ENCODE results near the gene GOT1.

The GOT1 gene

DNA sequence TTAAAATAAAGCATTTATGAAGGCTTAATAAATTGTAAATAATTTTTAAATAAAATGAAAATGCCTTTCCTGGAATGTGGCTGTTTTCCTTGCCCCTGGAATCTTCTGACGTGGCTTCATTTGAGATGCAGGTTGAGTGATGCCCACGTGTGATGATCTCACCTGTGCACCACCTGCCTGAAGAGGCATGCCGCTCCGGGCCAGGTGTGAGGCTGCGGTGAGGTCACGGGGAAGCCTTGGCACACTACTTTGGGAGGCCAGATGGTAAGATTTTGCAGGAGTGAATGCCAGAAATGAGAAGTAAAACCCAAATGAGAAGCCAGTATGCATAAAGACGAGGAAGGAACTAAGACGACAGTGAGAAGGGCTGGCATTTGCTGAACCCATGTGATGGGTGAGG lies 36.2 kb downstream of the GOT1 start:
- DNase-seq = no peak

DNA sequence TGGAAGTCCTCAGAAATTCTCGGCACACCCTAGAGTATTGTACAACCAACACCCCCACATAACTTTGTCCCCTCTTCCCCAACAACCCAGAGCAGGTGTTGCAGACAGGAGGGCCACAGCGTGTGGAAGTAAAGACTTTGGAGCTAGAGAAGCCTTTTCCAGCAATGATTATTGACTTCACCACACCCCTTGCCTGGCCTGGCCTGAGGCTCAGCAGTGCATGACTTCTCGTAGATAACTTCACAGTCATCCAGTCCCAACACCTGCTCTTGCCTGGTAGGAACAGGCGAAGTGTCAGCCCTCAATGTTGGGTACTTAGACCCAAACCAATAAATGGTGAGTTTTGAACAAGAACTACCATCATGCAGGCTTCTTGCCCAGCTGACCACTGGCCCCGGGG lies 36.7 kb downstream of the GOT1 start:
- no peak for DNase-seq

DNA sequence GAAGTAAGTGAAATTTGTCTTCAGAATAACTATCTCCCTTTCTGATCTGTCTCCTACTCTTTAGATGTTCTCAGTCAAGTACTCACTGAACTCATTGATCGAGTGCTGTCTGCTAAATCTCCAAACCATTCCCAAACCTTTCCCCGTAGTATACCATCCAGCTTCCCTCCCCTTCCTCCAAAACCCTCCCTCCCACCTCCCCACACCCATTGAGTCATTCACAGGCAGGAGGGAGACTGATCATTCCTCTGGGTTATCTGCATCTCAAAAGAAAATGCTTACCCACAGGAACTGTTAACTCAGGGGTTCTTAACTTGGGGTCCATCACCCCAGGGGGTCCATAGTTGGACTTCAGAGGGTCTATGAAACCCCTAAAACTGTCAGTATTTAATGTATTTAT lies 37.4 kb downstream of the GOT1 start:
- no peak for DNase-seq

DNA sequence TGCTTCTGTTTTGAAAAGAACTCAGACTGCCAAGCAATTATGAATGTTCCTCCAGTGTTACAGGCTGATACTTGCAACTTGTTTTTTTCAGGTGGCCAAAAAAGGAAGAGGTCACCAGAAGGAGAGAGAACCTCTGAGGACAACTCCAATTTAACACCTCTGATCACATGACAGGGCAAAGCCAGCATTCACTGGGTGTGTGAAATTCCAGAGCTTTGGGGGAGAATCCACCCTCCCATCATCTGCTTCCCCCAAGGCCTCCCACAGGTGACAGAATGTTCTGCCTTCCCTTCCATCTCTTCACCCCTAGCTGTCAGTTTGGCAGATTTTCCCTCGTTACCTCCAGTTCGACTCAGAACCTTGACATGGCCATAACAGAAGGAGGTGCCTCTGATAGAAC lies 39.1 kb downstream of the GOT1 start:
- no peak for DNase-seq

DNA sequence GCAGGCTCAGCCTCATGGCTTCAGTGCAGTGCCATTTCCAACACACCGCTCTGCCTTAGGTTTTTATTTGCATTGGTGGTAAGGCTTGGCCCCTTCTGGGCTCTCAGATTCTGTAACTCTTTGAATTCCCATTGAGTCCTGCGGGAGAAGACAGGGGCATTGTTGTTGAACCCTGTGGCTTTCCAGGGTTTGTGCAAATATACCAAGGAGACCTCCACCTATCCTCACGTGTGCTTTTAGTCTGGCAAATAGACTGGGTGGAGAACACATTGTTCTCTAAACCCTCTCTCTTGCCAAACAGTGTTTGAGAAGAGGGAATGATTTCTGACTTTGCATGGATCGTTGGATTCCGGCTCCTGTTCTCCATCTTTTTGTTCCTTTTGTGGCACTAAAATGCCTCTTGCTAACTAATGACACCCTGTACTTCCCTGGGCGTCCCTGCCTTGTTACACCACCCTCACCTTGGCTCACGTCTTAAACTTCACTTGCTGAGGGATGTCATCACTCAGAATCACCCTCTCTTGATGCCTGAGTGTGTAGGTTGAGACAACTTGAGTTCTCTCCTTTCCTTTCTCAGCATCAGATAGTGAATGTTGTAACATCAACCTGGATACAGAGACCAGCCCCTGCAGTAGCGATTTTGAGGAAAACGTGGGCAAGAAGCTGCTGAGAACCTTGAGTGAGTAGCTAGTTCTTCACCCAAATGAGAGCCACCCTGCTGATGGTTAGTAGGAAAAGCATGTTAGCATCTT lies 40.5 kb downstream of the GOT1 start:
- no peak for DNase-seq

DNA sequence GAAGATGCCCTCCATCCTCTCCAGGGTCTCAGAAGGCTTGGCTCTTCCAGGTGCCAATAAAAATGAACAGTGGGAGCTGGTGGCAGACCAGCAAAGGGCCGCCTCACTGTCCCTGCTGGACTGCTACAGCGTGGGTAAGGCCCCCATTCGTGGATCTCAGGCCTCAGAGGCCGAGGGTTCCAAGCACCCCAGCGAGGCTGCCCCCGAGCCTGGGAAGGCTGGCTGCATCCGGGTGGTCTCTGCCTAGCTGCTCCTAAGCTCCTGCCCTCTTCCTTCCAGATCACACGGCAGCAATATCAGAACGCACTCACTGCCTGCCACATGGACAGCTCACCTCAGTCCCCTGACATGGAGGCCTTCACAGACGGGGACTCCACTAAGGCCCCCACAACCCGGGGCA lies 42.9 kb downstream of the GOT1 start:
- DNase-seq = no peak

DNA sequence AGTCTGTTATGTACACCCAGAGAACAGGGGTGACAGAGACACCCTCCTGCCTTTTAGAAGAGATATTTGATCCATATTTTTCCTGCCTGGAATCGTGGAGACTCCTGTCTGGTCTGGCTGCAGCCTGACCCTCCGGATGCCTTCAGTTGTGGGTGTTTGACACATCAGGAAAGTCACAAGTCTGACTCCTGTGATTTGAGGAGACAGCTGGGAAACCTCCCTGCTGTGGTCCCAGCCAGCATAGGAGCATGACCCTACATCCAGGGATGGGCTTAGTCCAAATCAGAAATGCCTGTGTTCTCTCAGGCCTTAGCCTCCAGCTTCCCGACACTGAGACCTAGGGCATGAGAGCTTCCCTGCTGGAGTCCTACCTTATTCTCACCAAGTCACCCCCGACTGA lies 43.4 kb downstream of the GOT1 start:
- no peak for DNase-seq

DNA sequence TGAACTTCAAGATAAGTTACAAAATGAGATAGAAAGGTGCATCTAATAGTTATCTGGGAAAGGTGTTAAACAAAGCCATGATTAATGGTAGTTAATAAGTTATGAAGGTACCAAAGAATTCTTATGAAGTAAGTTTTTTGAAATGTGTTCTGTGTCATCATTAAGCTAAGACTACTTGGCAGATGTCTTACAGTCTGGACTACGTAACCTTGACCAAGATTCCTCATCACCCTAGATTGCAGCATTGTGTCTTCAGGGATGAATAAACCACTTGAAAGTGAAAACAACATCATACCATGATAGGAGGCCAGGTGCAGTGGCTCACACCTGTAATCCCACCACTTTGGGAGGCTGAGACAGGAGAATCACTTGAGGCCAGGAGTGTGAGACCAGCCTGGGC lies 48.2 kb downstream of the GOT1 start:
- DNase-seq = no peak

DNA sequence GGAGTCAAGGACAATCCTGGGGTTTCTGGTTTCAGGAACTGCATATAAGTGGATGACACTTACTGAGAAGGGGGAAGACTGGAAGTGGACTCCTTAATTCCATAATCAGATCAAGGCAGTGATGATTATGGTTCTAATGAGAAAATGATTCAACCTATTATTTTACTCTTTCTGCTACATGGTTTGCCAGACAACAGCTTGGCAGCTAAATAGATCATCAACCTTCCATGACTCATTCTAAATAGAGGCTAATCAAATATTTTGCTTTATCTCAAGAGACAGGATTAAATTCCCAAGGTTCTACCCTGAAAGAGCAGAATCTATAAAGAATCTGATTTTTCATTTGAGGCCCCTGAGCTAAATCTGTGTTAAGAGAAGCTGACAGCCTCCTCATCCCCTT lies 55.0 kb downstream of the GOT1 start:
- no peak for DNase-seq

DNA sequence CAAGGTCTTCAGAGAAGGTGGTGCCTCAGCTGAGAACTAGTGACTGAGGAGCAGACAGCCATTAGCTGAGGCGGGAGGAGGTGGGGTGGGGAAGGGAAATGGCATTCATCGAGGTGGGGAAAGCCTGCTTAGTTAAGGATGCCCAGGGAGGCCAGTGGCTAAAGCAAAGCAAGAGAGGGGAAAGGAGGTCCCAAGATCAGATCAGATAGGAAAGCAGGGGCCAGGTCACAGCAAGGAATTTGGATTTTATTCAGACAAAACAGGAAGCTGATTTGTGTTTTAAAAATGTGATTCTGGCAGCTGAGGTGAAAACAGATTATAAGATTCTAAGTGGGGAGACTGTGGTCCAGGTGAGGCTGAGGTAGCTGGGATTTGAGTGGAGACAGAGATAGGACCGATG lies 55.5 kb downstream of the GOT1 start:
- no peak for DNase-seq

DNA sequence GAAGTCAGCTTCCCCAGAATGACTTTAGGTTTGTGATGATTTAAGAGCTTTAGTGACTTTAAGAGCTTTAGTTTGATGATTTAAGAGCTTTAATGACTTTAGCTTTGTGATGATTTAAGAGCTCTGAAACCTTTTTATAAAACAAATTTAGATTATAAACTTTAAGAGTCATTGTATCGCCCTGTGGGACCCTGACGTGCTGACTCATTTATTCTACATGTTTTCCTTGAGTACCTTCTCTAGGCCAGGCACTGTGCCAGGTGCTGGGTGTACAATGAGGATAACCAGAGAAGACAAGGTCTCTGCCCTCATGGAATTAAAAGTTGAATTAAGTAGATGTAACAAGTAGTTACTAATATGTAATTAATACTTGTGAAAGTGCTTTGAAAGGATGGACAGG lies 55.9 kb downstream of the GOT1 start:
- DNase-seq = no peak

DNA sequence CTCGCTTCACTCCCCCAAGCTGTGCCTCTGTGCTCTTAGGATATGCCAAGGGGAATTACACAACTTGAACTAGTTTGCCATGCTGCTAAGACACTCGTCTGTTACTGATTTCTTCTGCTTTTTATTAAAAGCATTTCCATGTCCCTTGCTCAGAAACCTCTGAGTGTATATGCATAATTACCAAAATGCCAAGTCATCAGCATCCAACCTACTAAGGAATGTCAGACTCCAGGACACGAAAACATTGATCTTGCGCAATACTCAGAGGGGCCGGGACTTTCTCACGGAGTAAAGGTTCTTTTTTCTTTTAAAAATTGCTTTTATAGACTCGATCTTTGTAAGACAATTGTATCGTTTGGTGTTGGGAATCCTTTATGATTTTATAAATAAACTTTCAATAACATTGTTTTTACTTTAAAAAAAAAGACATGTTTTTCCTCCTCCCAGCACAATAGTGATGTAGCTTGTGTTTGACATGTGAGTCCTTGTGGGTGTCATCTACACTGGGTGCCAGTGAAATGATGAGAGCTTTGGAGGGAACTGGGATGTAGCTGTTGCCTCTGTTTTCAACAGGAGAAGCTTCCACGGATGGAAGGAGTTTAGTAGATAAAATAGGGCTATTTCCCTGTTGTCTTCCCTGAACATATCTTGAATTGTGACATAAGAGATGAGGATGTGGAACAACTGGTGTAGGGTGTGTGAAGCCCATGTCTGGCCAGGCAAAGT lies 57.7 kb downstream of the GOT1 start:
- no peak for DNase-seq

DNA sequence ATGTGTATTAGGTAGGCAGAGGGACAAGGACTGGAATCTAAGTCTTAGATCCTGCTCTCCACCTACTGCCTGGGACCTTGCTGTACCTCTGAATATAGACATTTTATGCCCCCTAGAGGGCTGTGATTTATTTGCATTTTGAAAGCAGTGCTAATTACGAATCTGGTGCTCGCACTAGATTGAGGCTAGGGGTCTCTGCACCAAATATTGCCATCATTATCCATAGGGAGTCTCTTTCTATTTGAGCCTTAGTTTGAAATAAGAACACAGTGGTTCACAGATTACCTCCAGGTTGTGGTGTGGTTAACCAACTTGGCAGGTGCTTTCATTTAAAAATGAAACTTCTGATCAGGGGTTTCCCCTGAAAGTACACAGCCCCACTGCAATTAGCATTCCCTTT lies 59.4 kb downstream of the GOT1 start:
- DNase-seq = no peak

DNA sequence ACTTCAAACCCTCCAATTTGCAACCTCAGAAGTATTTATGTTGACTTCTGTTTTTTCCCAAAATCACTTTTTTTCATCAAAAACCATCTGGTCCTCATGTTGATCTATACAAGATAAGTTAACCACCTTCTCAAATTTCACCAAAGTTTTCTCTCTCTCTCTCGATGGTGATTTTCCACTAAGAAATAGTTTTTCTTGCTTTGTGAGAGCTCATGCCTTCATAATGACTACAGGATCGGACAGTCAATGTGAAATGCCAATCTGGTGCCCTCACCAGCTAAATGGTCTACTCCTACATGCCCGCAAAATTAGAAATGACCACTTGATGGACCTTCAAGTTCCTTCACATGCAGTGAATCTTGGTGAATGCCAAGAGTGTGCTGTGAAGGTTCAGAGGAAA lies 60.9 kb downstream of the GOT1 start:
- DNase-seq = no peak

DNA sequence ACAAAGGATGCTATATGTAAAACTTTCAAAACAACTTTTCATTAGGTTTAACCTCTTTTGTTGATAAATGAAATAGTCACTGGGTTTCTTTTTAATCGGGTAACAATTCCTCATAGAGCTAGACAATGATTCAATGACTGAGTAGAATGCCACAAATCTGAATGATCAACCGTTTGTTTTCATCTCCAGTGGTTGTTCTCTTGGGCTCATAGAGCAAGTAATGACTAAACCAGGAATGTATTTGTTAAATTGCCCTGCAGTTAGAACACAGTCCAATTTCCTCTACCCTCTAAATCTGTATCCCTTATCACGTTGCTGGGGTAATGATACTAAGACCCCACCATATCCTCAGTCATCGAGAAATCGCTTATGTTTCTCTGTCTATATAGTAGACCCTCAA lies 61.3 kb downstream of the GOT1 start:
- DNase-seq = no peak

DNA sequence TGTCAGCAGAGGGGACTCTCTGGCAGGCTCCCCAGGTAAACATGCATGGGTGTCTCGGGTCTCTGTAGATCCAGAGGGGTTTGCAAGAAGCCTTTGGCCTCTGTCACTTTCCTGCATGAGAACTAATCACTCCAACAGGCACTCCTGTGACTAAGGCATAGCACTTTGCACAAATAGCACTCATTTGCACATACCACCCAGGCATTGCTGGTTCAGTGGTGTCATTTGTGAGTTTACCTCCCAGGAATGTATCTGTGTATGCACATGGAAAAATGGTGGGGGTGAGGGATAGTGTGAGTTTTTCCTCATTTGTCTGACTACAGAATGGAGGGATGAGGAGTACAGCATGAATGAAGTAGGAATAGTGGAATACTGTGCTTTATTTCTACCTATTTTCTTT lies 61.8 kb downstream of the GOT1 start:
- no peak for DNase-seq

DNA sequence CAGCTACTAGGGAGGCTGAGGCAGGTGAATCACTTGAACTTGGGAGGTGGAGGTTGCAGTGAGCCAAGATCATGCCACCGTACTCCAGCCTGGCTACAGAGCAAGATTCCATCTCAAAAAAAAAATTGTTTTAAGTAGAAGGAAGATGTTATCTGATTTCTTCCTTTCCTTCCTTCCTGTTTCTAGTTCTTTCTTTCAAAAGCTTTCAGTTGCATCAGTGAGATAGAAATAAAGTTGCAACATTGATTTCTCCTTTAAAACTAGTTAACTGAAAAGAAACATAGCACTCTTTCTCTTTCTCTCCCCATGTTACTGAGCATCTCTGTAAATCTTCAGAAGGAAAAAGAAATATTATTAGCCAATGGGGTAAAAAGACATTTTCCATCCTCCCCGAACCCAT lies 63.8 kb downstream of the GOT1 start:
- no peak for DNase-seq

DNA sequence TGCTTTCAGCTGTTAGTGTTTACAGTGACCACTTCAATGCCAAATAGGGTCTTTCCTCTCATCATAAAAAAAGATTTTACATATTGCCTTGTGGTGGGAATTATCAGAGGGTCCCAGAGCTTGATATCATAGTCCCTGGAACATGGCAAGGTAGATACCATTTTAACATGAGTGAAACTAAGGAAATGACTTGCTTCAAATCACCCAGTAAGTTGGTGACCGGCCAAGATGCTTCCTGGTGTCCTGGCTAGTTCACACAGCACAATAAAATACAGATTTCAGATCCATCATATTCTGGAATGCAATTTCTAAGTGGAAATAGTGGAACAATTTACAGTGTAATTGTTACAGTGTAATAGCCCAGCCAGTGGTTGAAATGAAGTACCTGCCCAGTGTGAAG lies 64.7 kb downstream of the GOT1 start:
- no peak for DNase-seq

DNA sequence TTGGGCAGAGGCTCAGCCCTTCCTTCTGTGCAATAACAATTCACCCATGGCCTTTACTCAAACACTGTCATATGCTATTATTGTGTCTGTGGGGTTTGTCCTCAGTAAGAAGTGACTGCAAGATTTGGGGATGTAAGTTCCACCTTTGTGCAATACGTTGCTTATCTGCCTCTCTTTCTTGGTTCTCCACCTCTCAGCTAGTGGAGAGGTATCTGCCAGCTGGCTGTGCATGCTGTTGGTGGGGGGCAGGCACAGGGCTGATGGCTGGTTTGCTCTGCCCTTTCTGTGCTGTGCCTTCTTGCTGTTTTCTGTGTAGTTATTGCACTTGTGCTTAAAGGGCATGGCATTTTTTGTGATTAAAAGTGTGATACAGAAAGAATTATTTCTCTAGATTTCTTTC lies 65.1 kb downstream of the GOT1 start:
- DNase-seq = no peak

DNA sequence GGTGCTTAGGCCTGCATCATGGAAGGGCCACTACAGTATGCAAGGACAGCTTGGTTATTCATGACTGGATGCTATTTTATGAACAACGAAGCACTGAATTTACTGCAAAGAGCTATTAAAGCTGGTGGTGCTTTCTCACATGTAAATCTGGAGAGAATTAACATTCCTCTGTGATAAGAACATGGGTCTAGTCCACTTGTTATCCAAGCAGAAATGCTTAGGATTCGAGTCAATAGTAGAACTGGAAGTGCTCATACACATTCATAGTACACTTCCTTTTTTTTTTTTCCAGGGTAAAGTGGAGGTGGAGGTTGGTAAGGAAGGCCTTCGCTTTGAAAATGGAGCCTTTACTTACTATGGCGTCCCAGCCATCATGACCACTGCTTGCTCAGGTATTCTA lies 66.3 kb downstream of the GOT1 start:
- DNase-seq = no peak

DNA sequence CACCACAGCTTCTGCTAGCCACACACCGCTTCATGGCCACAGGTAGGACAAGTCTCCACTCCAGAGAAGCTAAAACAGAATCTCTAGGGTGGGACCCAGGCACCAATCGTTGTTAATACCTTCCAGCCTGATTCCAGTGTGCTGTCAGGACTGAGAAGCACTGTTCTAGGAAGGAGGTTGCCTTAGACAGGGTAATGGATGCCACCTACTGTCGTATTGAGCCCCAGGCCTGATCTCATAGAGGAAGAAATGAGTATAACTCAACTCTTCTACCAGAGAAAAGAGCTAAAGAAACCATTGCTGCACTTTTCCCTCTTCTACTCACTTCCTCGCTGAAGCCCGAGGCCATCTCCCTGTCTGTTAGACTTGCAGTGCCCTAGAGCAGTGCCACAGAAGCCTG lies 69.5 kb downstream of the GOT1 start:
- DNase-seq = no peak

DNA sequence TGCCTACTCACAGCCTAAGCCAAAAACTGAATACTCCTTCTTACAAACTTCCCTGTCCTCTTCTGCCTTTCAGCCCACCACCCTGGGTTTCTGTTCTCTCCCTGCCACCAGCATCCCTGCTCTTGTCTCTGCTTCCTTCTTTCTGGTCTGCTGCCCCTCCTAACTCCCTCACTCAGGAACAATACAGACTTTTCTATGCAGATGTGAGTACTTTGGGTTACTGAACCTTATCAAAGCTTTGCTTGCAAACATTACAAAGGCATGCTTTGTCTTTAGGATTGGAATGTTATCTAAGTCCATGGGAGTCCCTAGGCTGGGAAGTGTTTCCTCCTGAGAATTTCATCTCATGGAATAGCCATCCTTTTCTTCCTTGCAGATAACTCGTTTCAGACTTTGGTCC lies 72.3 kb downstream of the GOT1 start:
- DNase-seq = no peak

DNA sequence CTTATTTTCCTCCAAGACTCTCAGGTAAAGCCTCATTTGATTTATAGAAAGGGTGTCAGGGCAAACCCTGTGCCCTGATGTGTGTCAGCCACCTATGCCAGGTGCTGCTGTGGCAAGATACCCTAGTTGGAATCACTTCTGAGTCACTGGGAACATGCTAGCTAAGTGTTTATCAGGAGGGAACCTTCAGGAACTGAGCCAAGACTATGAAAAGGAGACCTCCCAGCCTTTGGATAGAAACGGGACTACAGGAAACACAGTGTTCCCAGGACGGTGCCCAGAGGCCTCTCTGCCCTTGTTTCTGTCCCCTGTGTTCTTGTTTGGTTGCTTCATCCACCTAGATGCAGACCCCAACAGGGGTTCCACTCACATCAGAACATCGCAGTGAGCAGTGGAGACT lies 72.7 kb downstream of the GOT1 start:
- DNase-seq = no peak

DNA sequence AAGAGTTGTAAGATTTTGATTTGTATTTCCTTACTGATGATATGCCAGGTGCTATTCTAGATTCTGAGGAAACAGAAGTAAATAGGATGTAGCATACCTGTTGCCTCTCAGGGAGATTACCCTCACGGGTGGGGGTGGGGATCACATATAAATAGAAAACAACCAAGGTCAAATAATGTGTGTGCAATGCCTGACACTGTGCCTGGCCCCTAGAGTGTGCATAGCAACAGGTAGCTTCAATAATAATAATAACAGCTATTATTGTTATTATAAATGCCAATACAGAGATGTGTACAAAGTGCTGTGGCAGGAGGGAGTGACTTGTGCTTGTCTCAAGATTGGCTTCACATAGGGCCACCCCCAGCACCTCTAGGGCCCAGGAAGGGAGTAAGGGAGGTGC lies 77.2 kb downstream of the GOT1 start:
- DNase-seq = no peak

DNA sequence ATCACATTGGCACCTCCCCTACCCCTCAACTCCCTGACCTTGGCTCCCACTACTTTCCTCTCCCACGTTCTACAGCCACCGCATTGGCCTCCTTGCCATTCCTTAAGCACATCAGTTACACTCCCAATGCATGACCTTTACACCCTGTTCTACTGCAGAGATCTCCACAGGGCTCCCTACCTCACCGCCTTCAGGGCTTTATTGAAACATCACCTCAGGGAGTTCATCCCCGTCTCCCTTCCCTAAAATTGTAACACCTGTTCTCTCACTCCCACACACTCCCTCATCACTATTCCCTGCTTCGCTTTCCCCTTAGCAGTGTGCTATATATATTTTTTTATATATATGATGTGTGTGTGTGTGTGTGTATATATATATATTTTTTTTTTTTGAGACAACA lies 82.8 kb downstream of the GOT1 start:
- no peak for DNase-seq

All from activated CD4-positive, alpha-beta T cell treated with anti-CD3 and anti-CD28 coated beads, Interleukin-2, amount 50 U/mL, for 4 hours (primary cell).